Fibroblast of lung (primary cell): ENCODE results near the gene KIF3A. TPM values are rescaled to one million over a fixed set of nuclear protein-coding genes. Genes with fewer than 3 reads are reported as not detected.

Source experiments
- DNase-seq, 2 donors: peaks; one replicate each; pipeline versions ENCODE4 v3.0.0 to v3.0.0-alpha.2; 2010; ENCODE audit warnings: low read depth in 2 of 2
- H2AFZ ChIP-seq: 2 replicates; pipeline ENCODE4 v1.5.1; 2012; ENCODE audit warnings: low read length, control low read depth, inconsistent platforms
- H3K27ac ChIP-seq: 2 replicates; pipeline ENCODE4 v1.5.1; 2011; ENCODE audit warnings: low read length, control low read depth; ENCODE audit not compliant: insufficient read depth
- H3K27me3 ChIP-seq: 2 replicates; pipeline ENCODE4 v1.5.1; 2011; ENCODE audit warnings: mild to moderate bottlenecking, low read length; ENCODE audit not compliant: control insufficient read depth, insufficient read depth
- H3K36me3 ChIP-seq: 2 replicates; pipeline ENCODE4 v1.5.1; 2011; ENCODE audit warnings: low read length; ENCODE audit not compliant: control insufficient read depth, insufficient read depth
- H3K4me1 ChIP-seq: 2 replicates; pipeline ENCODE4 v1.5.1; 2011; ENCODE audit warnings: low read length; ENCODE audit not compliant: control insufficient read depth, insufficient read depth; ENCODE audit errors: extremely low read depth
- H3K4me2 ChIP-seq: 2 replicates; pipeline ENCODE4 v1.5.1; 2011; ENCODE audit warnings: low read length, control low read depth; ENCODE audit not compliant: insufficient read depth; ENCODE audit errors: extremely low read depth
- H3K4me3 ChIP-seq, 4 experiments: fragments of 200-600 bp in 1 of 4; sonication (generic) in 1 of 4; replicated peaks in 1 of 4; 2 replicates each; pipeline ENCODE4 v1.5.1; 2011 to 2016; ENCODE audit warnings: low read length in 4 of 4, low read depth in 3 of 4, mild to moderate bottlenecking in 3 of 4, control low read depth in 2 of 4, inconsistent platforms in 1 of 4, mixed read lengths in 1 of 4; ENCODE audit not compliant: insufficient read depth in 1 of 4; ENCODE audit errors: control extremely low read depth in 1 of 4
- H3K79me2 ChIP-seq: 2 replicates; pipeline ENCODE4 v1.5.1; 2012; ENCODE audit warnings: mild to moderate bottlenecking, low read length, inconsistent platforms; ENCODE audit not compliant: control insufficient read depth, insufficient read depth
- H3K9ac ChIP-seq: 2 replicates; pipeline ENCODE4 v1.5.1; 2011; ENCODE audit warnings: mild to moderate bottlenecking, low read length, control low read depth; ENCODE audit not compliant: insufficient read depth
- H3K9me3 ChIP-seq: 2 replicates; pipeline ENCODE4 v1.5.1; 2012; ENCODE audit warnings: low read depth, low read length; ENCODE audit not compliant: control insufficient read depth, insufficient read depth
- H4K20me1 ChIP-seq: 2 replicates; pipeline ENCODE4 v1.5.1; 2011; ENCODE audit warnings: low read length; ENCODE audit not compliant: control insufficient read depth, insufficient read depth; ENCODE audit errors: extremely low read depth
- EZH2 ChIP-seq: IDR thresholded peaks from 2 replicates; pipeline ENCODE4 v1.5.1; 2012; ENCODE audit warnings: low read length, control low read depth, mild to moderate bottlenecking; ENCODE audit errors: missing control alignments
- polyA plus RNA-seq, 2 donors: library from polyadenylated mRNA; depleted of rRNA in 1 of 2; stranded (reverse) in 1 of 2; unstranded in 1 of 2; fragments of >200 nt; gene quantifications; 2 replicates each; pipeline ENCODE4 v1.2.1, GENCODE V29; 2011 to 2012; ENCODE audit warnings: missing spikeins in 1 of 2
- total RNA-seq: library from RNA; depleted of rRNA; stranded (reverse); fragments of >200 nt; gene quantifications from 2 replicates; pipeline ENCODE4 v1.2.1, GENCODE V29; 2014
- TF ChIP-seq, protein P1 (sequence below), 2 donors: IDR thresholded peaks in 1 of 2; conservative IDR thresholded peaks in 1 of 2; 1 replicate in 1 of 2; 2 replicates in 1 of 2; pipeline ENCODE4 v1.5.1; 2011 to 2012; ENCODE audit warnings: low read length in 2 of 2, control low read depth in 1 of 2, inconsistent platforms in 1 of 2, low read depth in 1 of 2, mild to moderate bottlenecking in 1 of 2

KIF3A gene
- total and polyA plus RNA-seq, 2 donors (not counting 1 experiment from before 2014, with no cell fraction given) = 8.8 to 11.2 TPM

DNA sequence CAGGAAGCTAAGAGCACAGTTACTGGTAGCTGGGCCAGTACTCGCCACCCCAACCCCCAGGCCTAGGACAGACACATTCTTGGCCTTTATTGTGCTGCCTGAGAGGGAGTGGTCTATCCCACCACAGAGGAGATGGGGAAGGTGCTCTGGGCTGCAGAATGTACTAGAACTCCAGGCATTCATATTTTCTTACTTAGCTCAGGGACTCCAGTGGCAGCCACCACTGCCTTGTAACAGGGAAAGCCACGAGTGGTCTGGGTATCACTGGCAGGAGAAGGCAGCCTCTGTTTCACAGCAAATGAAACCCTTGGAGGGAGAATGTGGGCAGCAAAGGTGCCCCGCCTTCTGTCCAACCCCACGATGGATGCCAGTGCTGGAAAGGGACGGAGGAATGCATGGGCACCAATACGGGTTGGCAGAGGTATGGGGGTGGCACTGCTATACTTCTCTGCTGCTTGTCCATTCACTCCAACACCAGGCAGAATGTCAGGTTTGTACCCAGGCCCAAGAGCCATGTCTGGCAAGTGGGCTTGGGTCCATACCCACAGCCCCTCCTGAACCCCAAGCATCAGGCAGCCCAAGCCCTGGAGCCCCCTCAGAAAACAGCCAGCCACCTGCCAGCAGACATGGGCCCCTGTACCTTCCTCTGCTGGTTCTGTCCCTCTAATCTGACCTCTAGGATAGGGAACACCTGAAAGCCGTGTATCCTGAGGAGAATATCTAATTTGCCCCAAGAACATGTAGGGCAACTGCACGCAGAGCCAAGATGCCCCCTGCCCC, 35.1 kb upstream of the KIF3A start:
- DNase-seq = peak in 1 of 2 donors; percentile 47
- no peak overlapping the region for H3K9ac ChIP-seq
- no peaks in the 10 kb centered on the region for H4K20me1 ChIP-seq
- no peak overlapping the region for H3K4me2 ChIP-seq
- no peaks in the 10 kb centered on the region for H3K27me3 ChIP-seq
- H3K4me3 ChIP-seq = no peak overlapping the region
- no peaks in the 10 kb centered on the region for H3K9me3 ChIP-seq
- TF ChIP-seq, protein P1, sequence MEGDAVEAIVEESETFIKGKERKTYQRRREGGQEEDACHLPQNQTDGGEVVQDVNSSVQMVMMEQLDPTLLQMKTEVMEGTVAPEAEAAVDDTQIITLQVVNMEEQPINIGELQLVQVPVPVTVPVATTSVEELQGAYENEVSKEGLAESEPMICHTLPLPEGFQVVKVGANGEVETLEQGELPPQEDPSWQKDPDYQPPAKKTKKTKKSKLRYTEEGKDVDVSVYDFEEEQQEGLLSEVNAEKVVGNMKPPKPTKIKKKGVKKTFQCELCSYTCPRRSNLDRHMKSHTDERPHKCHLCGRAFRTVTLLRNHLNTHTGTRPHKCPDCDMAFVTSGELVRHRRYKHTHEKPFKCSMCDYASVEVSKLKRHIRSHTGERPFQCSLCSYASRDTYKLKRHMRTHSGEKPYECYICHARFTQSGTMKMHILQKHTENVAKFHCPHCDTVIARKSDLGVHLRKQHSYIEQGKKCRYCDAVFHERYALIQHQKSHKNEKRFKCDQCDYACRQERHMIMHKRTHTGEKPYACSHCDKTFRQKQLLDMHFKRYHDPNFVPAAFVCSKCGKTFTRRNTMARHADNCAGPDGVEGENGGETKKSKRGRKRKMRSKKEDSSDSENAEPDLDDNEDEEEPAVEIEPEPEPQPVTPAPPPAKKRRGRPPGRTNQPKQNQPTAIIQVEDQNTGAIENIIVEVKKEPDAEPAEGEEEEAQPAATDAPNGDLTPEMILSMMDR (conservative IDR thresholded peaks at IDR 0.05 in 1 of 2, IDR thresholded peaks at IDR 0.05 in 1 of 2; ENCODE audit: low read depth in 1 of 2, low read length in 2 of 2) = no peak
- TF ChIP-seq EZH2 = no peak
- no peak overlapping the region for H2AFZ ChIP-seq
- peaks cover 26% of the 10 kb centered on the region for H3K4me1 ChIP-seq
- H3K79me2 ChIP-seq = peaks cover 64% of the 10 kb centered on the region
- no peaks in the 10 kb centered on the region for H3K36me3 ChIP-seq
- H3K27ac ChIP-seq = no peak overlapping the region

DNA sequence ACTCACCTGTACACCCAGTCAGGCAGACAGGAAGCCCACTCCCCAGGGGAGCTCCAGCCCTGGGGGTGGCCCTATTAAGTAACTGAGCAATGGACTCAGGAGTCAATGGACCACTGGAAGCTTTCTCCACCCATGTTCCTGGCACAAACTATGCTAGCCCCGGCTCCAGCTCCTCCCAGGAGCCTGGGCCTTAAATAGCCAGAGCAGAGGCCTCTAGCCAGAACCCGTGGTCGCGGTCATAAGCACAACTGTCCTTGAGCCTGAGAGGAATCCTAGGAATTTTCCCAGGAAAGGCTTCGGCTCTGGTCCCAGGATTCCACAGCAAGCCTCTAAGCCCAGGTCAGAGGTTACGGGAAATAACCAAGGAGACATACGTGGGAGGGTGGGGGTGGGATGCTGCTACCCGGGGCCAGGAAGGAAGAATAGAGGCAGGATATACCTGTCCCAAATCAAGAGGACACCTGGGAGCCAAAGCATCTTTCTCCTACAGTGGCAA, 34.2 kb upstream of the KIF3A start:
- H3K36me3 ChIP-seq = no peaks in the 10 kb centered on the region
- H3K4me3 ChIP-seq = no peak overlapping the region
- peaks cover 33% of the 10 kb centered on the region for H3K4me1 ChIP-seq
- no peaks in the 10 kb centered on the region for H4K20me1 ChIP-seq
- H3K27me3 ChIP-seq = no peaks in the 10 kb centered on the region
- DNase-seq = peak; percentile 48 to 76
- H3K9me3 ChIP-seq = no peaks in the 10 kb centered on the region
- peak overlapping the region; percentile 44 for H3K27ac ChIP-seq
- H3K9ac ChIP-seq = no peak overlapping the region
- peaks cover 71% of the 10 kb centered on the region for H3K79me2 ChIP-seq
- H2AFZ ChIP-seq = no peak overlapping the region
- no peak overlapping the region for H3K4me2 ChIP-seq
- TF ChIP-seq EZH2 = no peak
- TF ChIP-seq, protein P1 (conservative IDR thresholded peaks at IDR 0.05 in 1 of 2, IDR thresholded peaks at IDR 0.05 in 1 of 2; ENCODE audit: low read depth in 1 of 2, low read length in 2 of 2) = no peak

DNA sequence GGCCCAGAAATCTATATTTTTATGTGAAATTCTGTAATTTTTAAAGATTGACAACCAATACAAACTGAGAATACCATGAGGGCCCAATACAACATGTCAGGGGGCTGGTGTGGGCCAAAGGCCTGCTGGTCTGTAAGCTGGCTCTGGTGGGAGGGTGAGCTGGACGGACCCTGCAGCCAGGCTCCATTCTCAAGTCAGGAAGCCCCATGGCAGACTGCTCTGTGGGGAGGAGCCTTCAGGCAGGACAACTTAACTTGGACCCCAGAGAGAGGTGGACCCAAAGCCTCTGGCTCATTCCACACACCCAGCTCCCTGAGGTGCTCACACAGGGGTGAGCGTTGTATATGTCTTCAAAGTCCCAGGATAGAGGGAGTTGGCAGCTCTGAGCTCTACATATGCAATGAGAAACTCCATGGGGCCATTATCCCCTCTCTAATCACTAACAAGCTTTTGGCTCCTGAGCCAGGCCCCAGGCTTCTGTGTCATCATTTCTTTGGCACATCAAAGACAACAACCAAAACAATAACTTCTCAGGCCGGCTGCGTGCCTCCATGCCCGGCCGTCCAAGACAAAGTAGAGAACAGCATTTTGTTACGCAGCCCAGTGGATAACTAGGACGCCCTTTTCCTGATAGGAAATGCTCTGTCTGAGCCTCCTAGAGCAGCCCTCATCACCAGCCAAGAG, 33.3 kb upstream of the KIF3A start:
- no peaks in the 10 kb centered on the region for H3K9me3 ChIP-seq
- H3K4me2 ChIP-seq = no peak overlapping the region
- no peak overlapping the region for H3K4me3 ChIP-seq
- no peaks in the 10 kb centered on the region for H3K27me3 ChIP-seq
- H4K20me1 ChIP-seq = no peaks in the 10 kb centered on the region
- H2AFZ ChIP-seq = no peak overlapping the region
- H3K79me2 ChIP-seq = peaks cover 72% of the 10 kb centered on the region
- TF ChIP-seq EZH2 = no peak
- TF ChIP-seq, protein P1 (conservative IDR thresholded peaks at IDR 0.05 in 1 of 2, IDR thresholded peaks at IDR 0.05 in 1 of 2; ENCODE audit: low read depth in 1 of 2, low read length in 2 of 2) = no peak
- H3K36me3 ChIP-seq = no peaks in the 10 kb centered on the region
- H3K27ac ChIP-seq = peak overlapping the region; percentile 44
- peaks cover 32% of the 10 kb centered on the region for H3K4me1 ChIP-seq
- DNase-seq = no peak
- H3K9ac ChIP-seq = no peak overlapping the region
